Parathyroid adenoma (tissue), 2 donors: ENCODE measurements around the gene DKKL1.
A peak's percentile ranks its signal among the peaks of the same experiment; 100 is the strongest.

ENCODE experiments used
- H2AFZ ChIP-seq: fragments of 300-600 bp; sonication (generic); one replicate; pipeline ENCODE4 v1.7.0; 2017; ENCODE audit warnings: antibody characterized with exemption, mild to moderate bottlenecking
- H3K27ac ChIP-seq: fragments of 300-600 bp; sonication (generic); one replicate; pipeline ENCODE4 v1.7.0; 2017
- H3K27me3 ChIP-seq: fragments of 300-600 bp; sonication (generic); one replicate; pipeline ENCODE4 v1.7.0; 2017; ENCODE audit warnings: low read length; ENCODE audit not compliant: control insufficient read depth, insufficient read depth
- H3K36me3 ChIP-seq: fragments of 300-600 bp; sonication (generic); one replicate; pipeline ENCODE4 v1.7.0; 2017; ENCODE audit warnings: low read length; ENCODE audit not compliant: control insufficient read depth, insufficient read depth
- H3K4me1 ChIP-seq: fragments of 300-600 bp; sonication (generic); one replicate; pipeline ENCODE4 v1.7.0; 2017; ENCODE audit warnings: control low read depth
- H3K4me2 ChIP-seq: fragments of 300-600 bp; sonication (generic); one replicate; pipeline ENCODE4 v1.7.0; 2017; ENCODE audit warnings: low read length
- H3K4me3 ChIP-seq: fragments of 300-600 bp; sonication (generic); one replicate; pipeline ENCODE4 v1.7.0; 2017; ENCODE audit warnings: low read depth, low read length
- H3K79me2 ChIP-seq: fragments of 300-600 bp; sonication (generic); one replicate; pipeline ENCODE4 v1.7.0; 2017; ENCODE audit warnings: control low read depth
- H3K9ac ChIP-seq: fragments of 300-600 bp; sonication (generic); one replicate; pipeline ENCODE4 v1.7.0; 2017; ENCODE audit warnings: mild to moderate bottlenecking
- H3K9me3 ChIP-seq: fragments of 300-600 bp; sonication (generic); one replicate; pipeline ENCODE4 v1.7.0; 2017; ENCODE audit warnings: low read length; ENCODE audit not compliant: control insufficient read depth
- TF ChIP-seq, protein P1 (sequence below): fragments of 300-600 bp; sonication (generic); IDR thresholded peaks from one replicate; pipeline ENCODE4 v1.7.0; 2017; ENCODE audit warnings: antibody characterized with exemption, mild to moderate bottlenecking
- donor health status: primary hyperparathyroidism.

Gene DKKL1

GRCh38 chr19:49398001-49398615 lies 34.4 kb downstream of the DKKL1 start:
- Histone ChIP-seq H3K79me2 (no peaks in the 10 kb centered on the region), H3K36me3 (no peaks in the 10 kb centered on the region), H2AFZ (peak overlapping the region; percentile 71), H3K4me2 (peak overlapping the region; percentile 45), H3K4me3 (no peak overlapping the region), H3K9me3 (no peaks in the 10 kb centered on the region), H3K27ac (peak overlapping the region; percentile 27), H3K4me1 (peaks cover 13% of the 10 kb centered on the region), H3K27me3 (no peaks in the 10 kb centered on the region), H3K9ac (no peak overlapping the region)
- TF ChIP-seq, protein P1, sequence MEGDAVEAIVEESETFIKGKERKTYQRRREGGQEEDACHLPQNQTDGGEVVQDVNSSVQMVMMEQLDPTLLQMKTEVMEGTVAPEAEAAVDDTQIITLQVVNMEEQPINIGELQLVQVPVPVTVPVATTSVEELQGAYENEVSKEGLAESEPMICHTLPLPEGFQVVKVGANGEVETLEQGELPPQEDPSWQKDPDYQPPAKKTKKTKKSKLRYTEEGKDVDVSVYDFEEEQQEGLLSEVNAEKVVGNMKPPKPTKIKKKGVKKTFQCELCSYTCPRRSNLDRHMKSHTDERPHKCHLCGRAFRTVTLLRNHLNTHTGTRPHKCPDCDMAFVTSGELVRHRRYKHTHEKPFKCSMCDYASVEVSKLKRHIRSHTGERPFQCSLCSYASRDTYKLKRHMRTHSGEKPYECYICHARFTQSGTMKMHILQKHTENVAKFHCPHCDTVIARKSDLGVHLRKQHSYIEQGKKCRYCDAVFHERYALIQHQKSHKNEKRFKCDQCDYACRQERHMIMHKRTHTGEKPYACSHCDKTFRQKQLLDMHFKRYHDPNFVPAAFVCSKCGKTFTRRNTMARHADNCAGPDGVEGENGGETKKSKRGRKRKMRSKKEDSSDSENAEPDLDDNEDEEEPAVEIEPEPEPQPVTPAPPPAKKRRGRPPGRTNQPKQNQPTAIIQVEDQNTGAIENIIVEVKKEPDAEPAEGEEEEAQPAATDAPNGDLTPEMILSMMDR: no peak

DNA sequence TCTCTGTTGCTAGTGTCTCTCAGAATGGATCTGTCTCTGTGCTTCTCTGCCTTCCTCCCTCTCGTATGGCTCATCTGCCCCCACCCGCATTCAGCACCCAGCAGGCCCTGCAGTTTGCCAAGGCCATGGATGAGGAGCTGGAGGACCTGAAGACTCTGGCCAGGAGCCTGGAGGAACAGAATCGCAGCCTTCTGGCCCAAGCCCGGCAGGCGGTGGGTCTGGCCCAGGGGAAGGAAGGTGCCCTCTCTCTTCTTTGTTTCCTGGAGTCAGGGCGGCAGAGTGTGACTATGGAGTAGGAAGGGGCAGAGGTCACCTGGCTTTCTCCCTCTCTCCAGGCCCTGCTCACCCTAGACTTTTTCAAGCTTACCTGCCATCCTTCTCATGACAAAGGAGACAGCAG lies 35.3 kb downstream of the DKKL1 start:
- Histone ChIP-seq H3K4me3 (no peak overlapping the region), H3K9me3 (no peaks in the 10 kb centered on the region), H3K4me1 (peaks cover 22% of the 10 kb centered on the region), H2AFZ (peak overlapping the region; percentile 71), H3K27ac (peak overlapping the region; percentile 27), H3K9ac (no peak overlapping the region), H3K27me3 (no peaks in the 10 kb centered on the region), H3K4me2 (no peak overlapping the region), H3K79me2 (no peaks in the 10 kb centered on the region), H3K36me3 (no peaks in the 10 kb centered on the region)
- TF ChIP-seq, protein P1: no peak

DNA sequence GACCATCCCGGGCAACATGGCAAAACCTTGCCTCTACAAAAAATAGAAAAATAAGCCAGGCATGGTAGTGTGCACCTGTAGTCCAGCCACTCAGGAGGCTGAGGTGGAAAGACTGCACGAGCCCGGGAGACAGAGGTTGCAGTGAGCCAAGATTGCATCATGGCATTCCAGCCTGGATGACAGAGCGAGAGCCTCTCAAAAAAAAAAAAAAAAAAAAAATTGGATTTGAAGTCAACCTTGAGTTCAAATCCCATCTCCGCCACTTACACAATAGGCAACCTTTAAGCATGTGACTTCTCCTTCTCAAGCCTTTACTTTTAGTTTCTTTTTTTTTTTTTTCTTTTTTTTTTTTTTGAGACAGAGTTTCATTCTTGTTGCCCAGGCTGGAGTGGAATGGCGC lies 36.4 kb downstream of the DKKL1 start:
- Histone ChIP-seq H3K9me3 (no peaks in the 10 kb centered on the region), H3K4me2 (no peak overlapping the region), H3K36me3 (no peaks in the 10 kb centered on the region)

DNA sequence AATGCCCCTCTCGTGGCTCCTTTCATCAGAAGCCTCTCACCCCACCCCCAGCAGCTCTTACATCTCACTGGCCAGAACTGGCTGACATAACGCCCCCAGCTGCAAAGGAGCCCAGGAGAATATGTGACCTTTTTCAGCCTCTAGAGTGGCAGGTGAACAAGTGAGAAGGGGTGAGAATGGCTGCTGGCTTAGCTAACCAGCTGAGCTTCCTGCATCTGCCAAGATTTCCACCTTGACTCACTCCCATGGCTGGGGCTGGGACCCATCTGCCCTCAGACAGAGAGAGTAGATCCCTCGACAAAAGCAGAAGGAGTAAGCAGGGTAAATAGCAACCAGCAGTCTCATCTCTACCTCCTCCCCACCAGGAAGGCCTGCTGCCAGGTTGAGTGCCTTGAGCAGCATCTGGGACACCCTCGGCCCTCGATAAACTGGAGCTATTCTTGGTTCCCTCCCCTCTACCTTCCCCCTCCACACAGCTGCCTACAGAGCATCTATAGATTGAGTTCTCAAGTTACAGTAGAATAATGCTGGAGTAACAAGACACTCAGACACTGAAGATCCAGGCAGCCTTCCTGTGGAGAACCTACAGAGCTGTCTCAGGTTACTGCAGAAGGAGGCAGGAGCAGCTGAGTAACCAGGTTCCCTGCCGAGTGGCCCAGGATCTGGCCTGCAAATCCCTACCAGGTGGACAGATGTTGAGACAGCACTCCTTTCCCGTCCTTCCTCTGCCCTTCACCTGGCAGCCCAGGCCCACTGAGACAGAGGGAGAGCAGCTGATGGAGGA lies 39.9 kb downstream of the DKKL1 start:
- Histone ChIP-seq H3K27me3 (no peaks in the 10 kb centered on the region), H3K4me3 (no peak overlapping the region), H3K27ac (peak overlapping the region; percentile 48), H2AFZ (peak overlapping the region; percentile 92), H3K4me1 (peaks cover 16% of the 10 kb centered on the region), H3K36me3 (no peaks in the 10 kb centered on the region), H3K9me3 (no peaks in the 10 kb centered on the region), H3K79me2 (no peaks in the 10 kb centered on the region), H3K9ac (no peak overlapping the region), H3K4me2 (no peak overlapping the region)
- TF ChIP-seq, protein P1: no peak

More for the DNA sequence above, 36.4 kb downstream of the DKKL1 start:
- Histone ChIP-seq H3K4me1 (peaks cover 23% of the 10 kb centered on the region), H2AFZ (no peak overlapping the region), H3K9ac (no peak overlapping the region), H3K79me2 (no peaks in the 10 kb centered on the region), H3K27ac (no peak overlapping the region), H3K4me3 (no peak overlapping the region), H3K27me3 (no peaks in the 10 kb centered on the region)
- TF ChIP-seq, protein P1: no peak
